GM12874 (cell line): ENCODE measurements around the gene TACR1.
A peak's percentile ranks its signal among the peaks of the same experiment; 100 is the strongest.

Experiments
- TF ChIP-seq, protein P1 (sequence below): IDR thresholded peaks from 2 replicates; pipeline ENCODE4 v1.5.1; 2011; ENCODE audit warnings: low read depth, mild to moderate bottlenecking, control low read depth, low read length, moderate library complexity; ENCODE audit not compliant: insufficient read depth

Gene TACR1

DNA sequence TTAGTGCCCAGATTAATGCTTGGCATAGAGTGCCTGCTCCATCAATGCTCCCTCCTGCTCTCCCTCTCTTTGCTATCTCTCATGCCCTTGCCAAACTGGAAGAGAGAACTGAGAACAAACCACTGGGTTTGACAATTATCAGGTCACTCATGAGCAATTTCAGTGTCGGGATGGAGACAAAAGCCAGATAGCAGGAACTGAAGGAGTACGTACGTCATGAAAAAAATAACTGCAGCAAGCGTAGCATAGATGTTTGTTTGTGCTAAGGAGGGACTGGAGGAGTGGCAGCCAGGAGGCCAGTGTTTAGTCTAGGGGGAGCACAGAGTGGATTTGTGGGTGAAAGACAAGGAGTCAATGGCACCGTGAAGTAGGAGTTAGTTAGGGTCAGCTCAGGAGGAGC lies 127.6 kb downstream of the TACR1 start:
- TF ChIP-seq, protein P1, sequence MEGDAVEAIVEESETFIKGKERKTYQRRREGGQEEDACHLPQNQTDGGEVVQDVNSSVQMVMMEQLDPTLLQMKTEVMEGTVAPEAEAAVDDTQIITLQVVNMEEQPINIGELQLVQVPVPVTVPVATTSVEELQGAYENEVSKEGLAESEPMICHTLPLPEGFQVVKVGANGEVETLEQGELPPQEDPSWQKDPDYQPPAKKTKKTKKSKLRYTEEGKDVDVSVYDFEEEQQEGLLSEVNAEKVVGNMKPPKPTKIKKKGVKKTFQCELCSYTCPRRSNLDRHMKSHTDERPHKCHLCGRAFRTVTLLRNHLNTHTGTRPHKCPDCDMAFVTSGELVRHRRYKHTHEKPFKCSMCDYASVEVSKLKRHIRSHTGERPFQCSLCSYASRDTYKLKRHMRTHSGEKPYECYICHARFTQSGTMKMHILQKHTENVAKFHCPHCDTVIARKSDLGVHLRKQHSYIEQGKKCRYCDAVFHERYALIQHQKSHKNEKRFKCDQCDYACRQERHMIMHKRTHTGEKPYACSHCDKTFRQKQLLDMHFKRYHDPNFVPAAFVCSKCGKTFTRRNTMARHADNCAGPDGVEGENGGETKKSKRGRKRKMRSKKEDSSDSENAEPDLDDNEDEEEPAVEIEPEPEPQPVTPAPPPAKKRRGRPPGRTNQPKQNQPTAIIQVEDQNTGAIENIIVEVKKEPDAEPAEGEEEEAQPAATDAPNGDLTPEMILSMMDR: no peak

DNA sequence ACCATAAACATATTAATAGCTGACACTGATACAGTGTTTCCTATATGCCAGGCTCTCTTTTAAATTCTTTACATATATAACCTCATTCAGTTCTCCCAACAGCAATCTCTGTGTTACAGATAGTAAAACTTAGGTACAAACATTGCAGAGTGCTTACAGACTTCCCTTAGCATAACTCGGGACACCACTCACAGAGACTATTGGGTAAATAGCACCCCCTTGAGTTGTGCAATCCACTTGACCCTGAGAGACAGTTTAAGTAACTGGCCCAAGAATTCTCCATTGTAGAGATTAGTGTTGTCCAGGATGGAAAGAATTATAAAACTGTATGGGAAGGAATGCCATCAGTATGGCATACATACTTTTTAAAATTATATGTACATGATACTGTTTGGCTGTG lies 130.8 kb downstream of the TACR1 start:
- TF ChIP-seq, protein P1: no peak

DNA sequence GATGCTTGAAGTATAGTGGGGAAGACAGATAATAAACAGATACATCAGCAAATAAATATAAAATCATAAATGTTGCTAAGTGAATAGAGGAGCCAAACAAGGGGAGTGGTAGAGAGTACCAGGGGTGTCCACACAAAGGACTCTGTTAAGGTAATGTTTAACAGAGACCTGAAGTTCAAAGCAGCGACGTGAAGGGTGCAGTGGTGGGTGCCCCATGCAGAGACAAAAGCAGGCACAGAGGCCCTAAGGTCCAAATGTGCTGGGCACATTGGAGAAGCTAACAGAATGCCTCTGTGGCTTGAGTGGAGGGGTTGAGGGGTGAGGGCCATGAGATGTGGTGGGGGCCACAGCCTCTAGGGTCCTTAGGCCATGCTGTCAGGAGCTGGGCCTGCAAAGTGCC lies 131.8 kb downstream of the TACR1 start:
- TF ChIP-seq, protein P1: no peak

DNA sequence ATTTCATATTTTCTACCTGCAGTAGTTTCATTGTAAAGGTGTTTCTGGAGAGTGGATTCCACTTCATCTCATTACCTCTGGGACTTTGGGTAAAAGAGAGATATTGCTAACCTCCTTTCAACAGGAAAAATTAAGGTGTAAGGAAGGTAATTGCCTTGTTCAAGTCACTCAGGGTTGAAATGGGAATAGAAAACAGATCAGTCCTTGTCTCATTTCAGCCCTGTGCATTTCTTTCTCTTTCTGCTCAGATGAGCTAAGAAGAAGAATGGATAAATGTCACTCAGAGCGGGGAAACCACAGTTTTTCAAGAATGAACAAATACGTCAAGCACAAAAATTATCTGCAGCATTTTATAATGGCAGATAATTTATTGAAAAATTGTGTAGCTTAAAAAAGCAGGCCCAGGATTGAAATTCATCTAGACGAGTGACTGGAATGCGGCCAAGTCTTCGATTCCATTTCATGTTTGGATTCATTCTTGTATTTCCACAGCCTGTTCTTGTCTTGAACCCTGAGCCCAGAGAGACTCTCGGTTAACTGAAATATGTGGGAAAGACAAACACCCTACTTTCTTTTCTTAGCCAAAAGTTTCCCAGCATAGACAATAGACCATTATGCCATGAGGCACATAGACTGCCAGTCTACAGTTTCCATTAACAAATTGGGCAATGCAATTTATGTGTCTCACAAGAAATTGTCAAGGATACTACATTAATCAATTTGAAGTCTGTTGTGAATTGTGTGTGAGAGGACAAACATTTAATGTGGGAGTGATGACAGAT lies 133.0 kb downstream of the TACR1 start:
- TF ChIP-seq, protein P1: no peak

DNA sequence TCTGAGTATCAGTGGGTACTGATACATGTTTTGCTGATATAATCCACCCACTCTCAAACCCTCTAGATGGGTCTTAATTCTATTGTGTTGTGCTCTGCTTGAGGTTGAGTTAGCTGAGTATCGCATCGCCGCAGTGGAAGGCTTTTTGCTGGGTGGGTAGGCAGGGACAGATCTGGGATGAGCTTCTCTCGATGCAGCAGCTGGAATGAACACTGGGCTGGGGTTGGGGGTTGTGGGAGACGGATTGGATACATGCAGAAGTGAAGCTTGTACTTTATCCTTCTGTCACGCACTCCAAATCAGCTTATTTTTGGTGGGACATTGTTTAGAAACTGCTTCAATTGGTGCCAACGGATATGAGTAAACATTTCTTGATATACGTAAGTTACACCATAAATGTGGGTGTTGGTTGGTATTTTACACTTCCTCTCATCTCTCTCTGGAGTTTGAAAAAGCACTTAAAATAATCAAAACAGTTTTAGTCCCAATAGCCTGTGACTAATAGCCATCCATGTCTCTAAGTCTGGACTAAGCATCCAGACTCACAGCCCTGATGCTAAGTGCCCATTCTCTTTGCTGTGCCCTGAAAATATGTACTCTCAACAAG lies 133.8 kb downstream of the TACR1 start:
- TF ChIP-seq, protein P1: no peak

DNA sequence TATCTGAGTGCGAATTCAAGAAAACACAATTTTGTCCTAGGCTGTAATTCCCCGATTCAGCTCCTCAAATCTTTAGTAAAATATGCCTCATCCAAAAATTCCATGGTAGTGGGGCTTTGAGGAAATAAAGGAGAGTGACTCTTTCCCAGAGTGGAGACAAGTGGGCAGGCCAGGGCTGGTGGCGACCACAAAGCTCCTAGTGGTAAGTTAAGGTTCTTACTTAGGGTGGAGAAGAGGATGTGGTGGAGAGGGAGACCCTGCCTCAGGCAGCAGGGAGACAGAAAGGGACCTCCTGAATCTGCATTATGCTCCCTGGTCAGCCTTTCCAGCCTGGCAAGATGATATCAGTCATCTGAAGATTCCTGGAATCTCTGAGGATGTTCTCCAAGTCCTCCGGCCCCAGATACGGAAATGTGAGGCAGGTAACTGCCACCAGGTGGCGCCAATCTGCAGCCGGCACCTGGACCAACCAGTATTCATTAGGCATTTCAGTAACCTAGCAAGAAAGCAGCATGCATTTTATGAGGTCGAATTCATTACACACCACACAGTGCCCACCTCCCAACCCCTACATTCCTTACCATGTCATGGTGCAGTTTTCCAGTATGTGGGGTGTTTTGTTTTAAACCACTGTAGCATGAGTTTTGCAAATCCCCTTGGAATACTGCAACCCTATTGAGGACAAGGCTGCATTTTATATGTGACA lies 134.5 kb downstream of the TACR1 start:
- TF ChIP-seq, protein P1: peak; percentile 86

DNA sequence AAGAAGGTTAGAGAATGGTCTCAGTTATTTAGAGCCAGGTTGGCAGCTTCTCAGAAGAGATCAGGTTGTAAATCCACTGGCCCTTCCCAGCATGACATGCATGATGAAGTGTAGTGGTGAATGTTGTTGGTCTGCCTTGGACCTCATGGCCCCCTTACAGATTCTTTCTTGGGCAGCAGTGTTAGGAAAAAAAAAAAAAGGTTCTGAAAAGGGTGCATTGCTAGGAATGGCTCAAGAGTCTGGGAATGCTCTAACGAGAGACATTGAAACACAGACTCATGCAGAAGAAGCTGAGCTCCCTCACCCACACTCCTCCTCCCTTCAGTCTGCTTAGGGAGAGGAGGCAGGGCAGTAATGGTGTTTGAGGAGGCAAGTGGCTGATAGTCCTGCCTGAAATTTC lies 135.4 kb downstream of the TACR1 start:
- TF ChIP-seq, protein P1: no peak
